Measurements from ENCODE around the gene ZNF275.
"Not testable (repeated sequence)": the region's sequence is repeated elsewhere in the genome, so short reads cannot be mapped to it uniquely, and the experiment has no call there.

DNA sequence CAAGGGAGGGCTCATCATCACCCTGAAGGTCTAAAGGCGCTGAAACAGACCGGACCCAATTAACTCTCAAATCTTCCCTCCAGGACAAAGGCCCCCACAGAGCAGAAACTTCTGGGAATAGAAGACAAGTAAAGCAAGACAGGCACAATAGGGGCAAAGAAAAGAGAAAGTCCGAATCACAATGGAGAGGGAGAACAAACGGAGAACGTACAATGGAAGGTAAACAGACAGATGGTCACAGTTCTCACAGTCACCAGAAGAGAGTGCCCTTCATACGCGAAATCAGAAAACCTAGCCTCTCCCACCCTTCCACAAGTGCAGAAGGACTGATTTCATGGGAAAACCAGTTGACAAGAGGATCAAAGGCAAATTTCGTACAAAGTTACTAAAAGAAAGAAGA lies 48.3 kb upstream of the ZNF275 start:
- TF ChIP-seq, protein P1, sequence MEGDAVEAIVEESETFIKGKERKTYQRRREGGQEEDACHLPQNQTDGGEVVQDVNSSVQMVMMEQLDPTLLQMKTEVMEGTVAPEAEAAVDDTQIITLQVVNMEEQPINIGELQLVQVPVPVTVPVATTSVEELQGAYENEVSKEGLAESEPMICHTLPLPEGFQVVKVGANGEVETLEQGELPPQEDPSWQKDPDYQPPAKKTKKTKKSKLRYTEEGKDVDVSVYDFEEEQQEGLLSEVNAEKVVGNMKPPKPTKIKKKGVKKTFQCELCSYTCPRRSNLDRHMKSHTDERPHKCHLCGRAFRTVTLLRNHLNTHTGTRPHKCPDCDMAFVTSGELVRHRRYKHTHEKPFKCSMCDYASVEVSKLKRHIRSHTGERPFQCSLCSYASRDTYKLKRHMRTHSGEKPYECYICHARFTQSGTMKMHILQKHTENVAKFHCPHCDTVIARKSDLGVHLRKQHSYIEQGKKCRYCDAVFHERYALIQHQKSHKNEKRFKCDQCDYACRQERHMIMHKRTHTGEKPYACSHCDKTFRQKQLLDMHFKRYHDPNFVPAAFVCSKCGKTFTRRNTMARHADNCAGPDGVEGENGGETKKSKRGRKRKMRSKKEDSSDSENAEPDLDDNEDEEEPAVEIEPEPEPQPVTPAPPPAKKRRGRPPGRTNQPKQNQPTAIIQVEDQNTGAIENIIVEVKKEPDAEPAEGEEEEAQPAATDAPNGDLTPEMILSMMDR (IDR thresholded peaks at IDR 0.05; ENCODE audit: extremely low read depth in 1 of 2, insufficient read depth in 1 of 2, low read depth in 1 of 2, low read length in 2 of 2): not testable (repeated sequence)
- not testable (repeated sequence) for TF ChIP-seq POLR2A (IDR thresholded peaks at IDR 0.05; ENCODE audit: low read depth, low read length)
